Liver (tissue), 9 donors: ENCODE data around the gene ZNF79. TPM values are rescaled to one million over a fixed set of nuclear protein-coding genes. Genes with fewer than 3 reads are reported as not detected.
A peak's percentile ranks its signal among the peaks of the same experiment; 100 is the strongest.

Source experiments
- DNase-seq: peaks from one replicate; pipeline ENCODE4 v3.0.0-alpha.2; 2017; ENCODE audit warnings: low spot score
- H3K27ac ChIP-seq, 2 donors: one replicate each; pipeline ENCODE4 v1.7.0; 2013; ENCODE audit warnings: inconsistent platforms in 2 of 2, low read length in 2 of 2, control low read depth in 1 of 2, low read depth in 1 of 2, mild to moderate bottlenecking in 1 of 2
- H3K27me3 ChIP-seq, 4 donors: one replicate each; pipeline versions ENCODE4 v1.6.1 to v1.7.0; 2013; ENCODE audit warnings: low read length in 3 of 4, inconsistent platforms in 1 of 4, mild to moderate bottlenecking in 1 of 4, moderate library complexity in 1 of 4; ENCODE audit not compliant: control insufficient read depth in 4 of 4, insufficient read depth in 4 of 4
- H3K36me3 ChIP-seq, 4 donors: one replicate each; pipeline versions ENCODE4 v1.6.1 to v1.7.0; 2013; ENCODE audit warnings: low read length in 3 of 4, mild to moderate bottlenecking in 3 of 4, low read depth in 1 of 4, moderate library complexity in 1 of 4; ENCODE audit not compliant: control insufficient read depth in 4 of 4, insufficient read depth in 3 of 4
- H3K4me1 ChIP-seq, 4 donors: one replicate each; pipeline versions ENCODE4 v1.6.1 to v1.7.0; 2013; ENCODE audit warnings: low read length in 3 of 4, mild to moderate bottlenecking in 3 of 4, moderate library complexity in 1 of 4; ENCODE audit not compliant: control insufficient read depth in 4 of 4, insufficient read depth in 4 of 4
- H3K4me3 ChIP-seq, 3 donors: one replicate each; pipeline versions ENCODE4 v1.6.1 to v1.7.0; 2013; ENCODE audit warnings: low read length in 3 of 3, control low read depth in 1 of 3, low read depth in 1 of 3, mild to moderate bottlenecking in 1 of 3
- H3K9ac ChIP-seq, 2 donors: one replicate each; pipeline ENCODE4 v1.7.0; 2013; ENCODE audit warnings: low read length in 2 of 2, mild to moderate bottlenecking in 2 of 2, moderate library complexity in 2 of 2, control low read depth in 1 of 2, low read depth in 1 of 2
- H3K9me3 ChIP-seq, 4 donors: one replicate each; pipeline versions ENCODE4 v1.6.1 to v1.7.0; 2013; ENCODE audit warnings: low read length in 3 of 4; ENCODE audit not compliant: control insufficient read depth in 4 of 4
- CTCF ChIP-seq: fragments of 150-350 bp; IDR thresholded peaks from 2 replicates; pipeline ENCODE4 v1.5.1; 2017; ENCODE audit warnings: improper control_type of control experiment, low read depth, low read length; ENCODE audit not compliant: missing input control
- EGR1 ChIP-seq, 2 donors: IDR thresholded peaks; 2 replicates each; pipeline ENCODE4 v1.6.1; 2016 to 2018; ENCODE audit warnings: antibody characterized with exemption in 2 of 2, low read depth in 2 of 2
- FOXA1 ChIP-seq: IDR thresholded peaks from 2 replicates; pipeline ENCODE4 v1.6.1; 2016; ENCODE audit warnings: antibody characterized with exemption
- FOXA2 ChIP-seq: IDR thresholded peaks from 2 replicates; pipeline ENCODE4 v1.6.1; 2016; ENCODE audit warnings: antibody characterized with exemption
- HNF4A ChIP-seq, 2 donors: conservative IDR thresholded peaks; 2 replicates each; pipeline ENCODE4 v1.6.1; 2016; ENCODE audit warnings: antibody characterized with exemption in 2 of 2, mild to moderate bottlenecking in 2 of 2
- HNF4G ChIP-seq: IDR thresholded peaks from 2 replicates; pipeline ENCODE4 v1.6.1; 2016; ENCODE audit warnings: antibody characterized with exemption
- JUND ChIP-seq, 2 donors: IDR thresholded peaks; 2 replicates each; pipeline ENCODE4 v1.6.1; 2016; ENCODE audit warnings: antibody characterized with exemption in 2 of 2
- RAD21 ChIP-seq, 2 donors: IDR thresholded peaks; 2 replicates each; pipeline ENCODE4 v1.6.1; 2016; ENCODE audit warnings: antibody characterized with exemption in 2 of 2, mild to moderate bottlenecking in 2 of 2
- RXRA ChIP-seq, 2 donors: IDR thresholded peaks; 2 replicates each; pipeline ENCODE4 v1.6.1; 2017 to 2018; ENCODE audit warnings: antibody characterized with exemption in 2 of 2, mild to moderate bottlenecking in 1 of 2
- TAF1 ChIP-seq: conservative IDR thresholded peaks from 2 replicates; pipeline ENCODE4 v1.6.1; 2016; ENCODE audit warnings: antibody characterized with exemption, mild to moderate bottlenecking
- WGBS: extraction: QIAGEN DNeasy Blood & Tissue Kit; methylation state at CpG from one replicate; pipeline ENCODE4 v1.1.7; 2013; 5-methylcytosine and 5-hydroxymethylcytosine counted together
- polyA plus RNA-seq, 2 donors: library from polyadenylated mRNA; stranded (reverse) in 1 of 2; unstranded in 1 of 2; fragments of 200-250 nt in 1 of 2; fragments of >200 nt in 1 of 2; fragmentation: Nextera tagmentation in 1 of 2; extraction: Ambion mirVana in 1 of 2; gene quantifications; one replicate each; pipeline versions ENCODE4 v1.2.1 to v1.2.3, GENCODE V29; 2013 to 2015
- total RNA-seq, 2 donors: library from RNA; depleted of rRNA; stranded (reverse); fragments of >200 nt; gene quantifications; one replicate each; pipeline ENCODE4 v1.2.3, GENCODE V29; 2014
- TF ChIP-seq, protein P1 (sequence below): IDR thresholded peaks from 2 replicates; pipeline ENCODE4 v1.6.1; 2016; ENCODE audit warnings: antibody characterized with exemption
- TF ChIP-seq, protein P2 (sequence below): IDR thresholded peaks from 2 replicates; pipeline ENCODE4 v1.6.1; 2016; ENCODE audit warnings: antibody characterized with exemption
- TF ChIP-seq, protein P3 (sequence below): IDR thresholded peaks from 2 replicates; pipeline ENCODE4 v1.6.1; 2016; ENCODE audit warnings: antibody characterized with exemption, mild to moderate bottlenecking
- TF ChIP-seq, protein P4 (sequence below): IDR thresholded peaks from 2 replicates; pipeline ENCODE4 v1.6.1; 2016; ENCODE audit warnings: antibody characterized with exemption
- donor health status: healthy.
- donor health status: healthy.
- donor health status: healthy.
- donor health status: healthy.
- donor health status: healthy.

ZNF79 gene
- total and polyA plus RNA-seq, 4 donors = 2.2 to 6.9 (median 4.2) TPM

- H3K27me3 ChIP-seq = no peaks in the 10 kb centered on the region
- H3K4me3 ChIP-seq = no peak overlapping the region
- TF ChIP-seq EGR1 (IDR thresholded peaks at IDR 0.05; ENCODE audit: low read depth in 2 of 2) = no peak
- no peak for TF ChIP-seq FOXA2
- no peak for TF ChIP-seq FOXA1
- no peak for TF ChIP-seq CTCF
- TF ChIP-seq RAD21 (IDR thresholded peaks at IDR 0.05) = no peak
- TF ChIP-seq HNF4A (conservative IDR thresholded peaks at IDR 0.05) = no peak
- no peak for TF ChIP-seq RXRA (IDR thresholded peaks at IDR 0.05)
- no peak for TF ChIP-seq TAF1
- TF ChIP-seq, protein P1, sequence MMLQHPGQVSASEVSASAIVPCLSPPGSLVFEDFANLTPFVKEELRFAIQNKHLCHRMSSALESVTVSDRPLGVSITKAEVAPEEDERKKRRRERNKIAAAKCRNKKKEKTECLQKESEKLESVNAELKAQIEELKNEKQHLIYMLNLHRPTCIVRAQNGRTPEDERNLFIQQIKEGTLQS = no peak
- TF ChIP-seq, protein P2, sequence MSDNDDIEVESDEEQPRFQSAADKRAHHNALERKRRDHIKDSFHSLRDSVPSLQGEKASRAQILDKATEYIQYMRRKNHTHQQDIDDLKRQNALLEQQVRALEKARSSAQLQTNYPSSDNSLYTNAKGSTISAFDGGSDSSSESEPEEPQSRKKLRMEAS = no peak
- TF ChIP-seq, protein P3, sequence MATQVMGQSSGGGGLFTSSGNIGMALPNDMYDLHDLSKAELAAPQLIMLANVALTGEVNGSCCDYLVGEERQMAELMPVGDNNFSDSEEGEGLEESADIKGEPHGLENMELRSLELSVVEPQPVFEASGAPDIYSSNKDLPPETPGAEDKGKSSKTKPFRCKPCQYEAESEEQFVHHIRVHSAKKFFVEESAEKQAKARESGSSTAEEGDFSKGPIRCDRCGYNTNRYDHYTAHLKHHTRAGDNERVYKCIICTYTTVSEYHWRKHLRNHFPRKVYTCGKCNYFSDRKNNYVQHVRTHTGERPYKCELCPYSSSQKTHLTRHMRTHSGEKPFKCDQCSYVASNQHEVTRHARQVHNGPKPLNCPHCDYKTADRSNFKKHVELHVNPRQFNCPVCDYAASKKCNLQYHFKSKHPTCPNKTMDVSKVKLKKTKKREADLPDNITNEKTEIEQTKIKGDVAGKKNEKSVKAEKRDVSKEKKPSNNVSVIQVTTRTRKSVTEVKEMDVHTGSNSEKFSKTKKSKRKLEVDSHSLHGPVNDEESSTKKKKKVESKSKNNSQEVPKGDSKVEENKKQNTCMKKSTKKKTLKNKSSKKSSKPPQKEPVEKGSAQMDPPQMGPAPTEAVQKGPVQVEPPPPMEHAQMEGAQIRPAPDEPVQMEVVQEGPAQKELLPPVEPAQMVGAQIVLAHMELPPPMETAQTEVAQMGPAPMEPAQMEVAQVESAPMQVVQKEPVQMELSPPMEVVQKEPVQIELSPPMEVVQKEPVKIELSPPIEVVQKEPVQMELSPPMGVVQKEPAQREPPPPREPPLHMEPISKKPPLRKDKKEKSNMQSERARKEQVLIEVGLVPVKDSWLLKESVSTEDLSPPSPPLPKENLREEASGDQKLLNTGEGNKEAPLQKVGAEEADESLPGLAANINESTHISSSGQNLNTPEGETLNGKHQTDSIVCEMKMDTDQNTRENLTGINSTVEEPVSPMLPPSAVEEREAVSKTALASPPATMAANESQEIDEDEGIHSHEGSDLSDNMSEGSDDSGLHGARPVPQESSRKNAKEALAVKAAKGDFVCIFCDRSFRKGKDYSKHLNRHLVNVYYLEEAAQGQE = no peak
- no peak for TF ChIP-seq HNF4G
- H3K4me1 ChIP-seq = peaks cover 3 to 14% (median 8%) of the 10 kb centered on the region in 4 donors
- no peak for DNase-seq
- no peak overlapping the region for H3K27ac ChIP-seq
- H3K9ac ChIP-seq = no peak overlapping the region
- WGBS = 80% methylated on average over 13 of the region's 13 CpGs
- no peaks in the 10 kb centered on the region for H3K9me3 ChIP-seq
- H3K36me3 ChIP-seq = peaks cover 2 to 28% (median 4%) of the 10 kb centered on the region in 4 donors
These were observed 17.2 kb upstream of the ZNF79 start for GRCh38 chr9:127406799-127407491.

GRCh38 chr9:127407492-127407843 lies 16.7 kb upstream of the ZNF79 start:
- peaks cover 2 to 24% (median 4%) of the 10 kb centered on the region in 4 donors for H3K36me3 ChIP-seq
- H3K9ac ChIP-seq = no peak overlapping the region
- H3K4me3 ChIP-seq = no peak overlapping the region
- TF ChIP-seq, protein P4, sequence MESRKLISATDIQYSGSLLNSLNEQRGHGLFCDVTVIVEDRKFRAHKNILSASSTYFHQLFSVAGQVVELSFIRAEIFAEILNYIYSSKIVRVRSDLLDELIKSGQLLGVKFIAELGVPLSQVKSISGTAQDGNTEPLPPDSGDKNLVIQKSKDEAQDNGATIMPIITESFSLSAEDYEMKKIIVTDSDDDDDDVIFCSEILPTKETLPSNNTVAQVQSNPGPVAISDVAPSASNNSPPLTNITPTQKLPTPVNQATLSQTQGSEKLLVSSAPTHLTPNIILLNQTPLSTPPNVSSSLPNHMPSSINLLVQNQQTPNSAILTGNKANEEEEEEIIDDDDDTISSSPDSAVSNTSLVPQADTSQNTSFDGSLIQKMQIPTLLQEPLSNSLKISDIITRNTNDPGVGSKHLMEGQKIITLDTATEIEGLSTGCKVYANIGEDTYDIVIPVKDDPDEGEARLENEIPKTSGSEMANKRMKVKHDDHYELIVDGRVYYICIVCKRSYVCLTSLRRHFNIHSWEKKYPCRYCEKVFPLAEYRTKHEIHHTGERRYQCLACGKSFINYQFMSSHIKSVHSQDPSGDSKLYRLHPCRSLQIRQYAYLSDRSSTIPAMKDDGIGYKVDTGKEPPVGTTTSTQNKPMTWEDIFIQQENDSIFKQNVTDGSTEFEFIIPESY = no peak
- TF ChIP-seq RAD21 (IDR thresholded peaks at IDR 0.05) = peak in 1 of 2 donors; percentile 41
- TF ChIP-seq HNF4G = no peak
- no peak for TF ChIP-seq JUND (IDR thresholded peaks at IDR 0.05)
- TF ChIP-seq FOXA2 = no peak
- 52% methylated on average over 6 of the region's 6 CpGs for WGBS
- no peak for DNase-seq
- H3K27me3 ChIP-seq = no peaks in the 10 kb centered on the region
- no peaks in the 10 kb centered on the region for H3K9me3 ChIP-seq
- H3K27ac ChIP-seq = no peak overlapping the region
- peaks cover 3 to 14% (median 8%) of the 10 kb centered on the region in 4 donors for H3K4me1 ChIP-seq
